Right lobe of liver (tissue), 6 donors: ENCODE measurements around the gene MOB3B. TPM values are rescaled to one million over a fixed set of nuclear protein-coding genes. Genes with fewer than 3 reads are reported as not detected.
A peak's percentile ranks its signal among the peaks of the same experiment; 100 is the strongest.

Experiments
- ATAC-seq, 4 donors: fragments of 200-7000 bp; cut with Tn5 transposase; one replicate each; pipeline ENCODE4 v1.9.1; 2020; ENCODE audit warnings: mild to moderate bottlenecking in 4 of 4, moderate library complexity in 4 of 4
- DNase-seq, 3 donors: peaks; one replicate each; pipeline ENCODE4 v3.0.0-alpha.2; 2020
- H3K27ac ChIP-seq, 3 donors: fragments of 200-600 bp; one replicate each; pipeline ENCODE4 v1.8.0; 2022
- H3K27me3 ChIP-seq, 2 donors: fragments of 200-600 bp; one replicate each; pipeline ENCODE4 v1.8.0; 2022
- H3K36me3 ChIP-seq, 4 donors: fragments of 200-600 bp; sonication (generic) in 1 of 4; one replicate each; pipeline versions ENCODE4 v1.5.1 to v1.8.0; 2017 to 2022; ENCODE audit warnings: control low read depth in 1 of 4
- H3K4me1 ChIP-seq, 4 donors: fragments of 200-600 bp; sonication (generic) in 1 of 4; one replicate each; pipeline versions ENCODE4 v1.5.1 to v1.8.0; 2017 to 2022; ENCODE audit warnings: control low read depth in 1 of 4
- H3K4me3 ChIP-seq, 3 donors: fragments of 200-600 bp; one replicate each; pipeline ENCODE4 v1.8.0; 2022
- H3K9me3 ChIP-seq, 4 donors: fragments of 200-600 bp; sonication (generic) in 1 of 4; one replicate each; pipeline versions ENCODE4 v1.5.1 to v1.8.0; 2017 to 2022; ENCODE audit warnings: control low read depth in 1 of 4
- CTCF ChIP-seq, 4 donors: fragments of 200-600 bp in 3 of 4; fragments of 450-650 bp in 1 of 4; IDR thresholded peaks; one replicate each; pipeline versions ENCODE4 v1.5.1 to v1.8.0; 2016 to 2022; ENCODE audit warnings: antibody characterized with exemption in 4 of 4, mild to moderate bottlenecking in 2 of 4
- POLR2A ChIP-seq: fragments of 450-650 bp; IDR thresholded peaks from one replicate; pipeline ENCODE4 v1.6.1; 2017; ENCODE audit warnings: antibody characterized with exemption, mild to moderate bottlenecking
- WGBS: methylation state at CpG from one replicate; pipeline ENCODE4 v1.1.6; 2018; ENCODE audit warnings: low coverage, low lambda C conversion rate; ENCODE audit not compliant: insufficient coverage; ENCODE audit errors: missing lambda C conversion rate; 5-methylcytosine and 5-hydroxymethylcytosine counted together
- intact Hi-C, 2 donors: fragments of 100-400 bp; cut with DNase I; formaldehyde crosslinking; loops; one replicate each; pipeline versions ENCODE4 v1.11.2 to v1.14.1; 2022
- total RNA-seq, 6 experiments: library from RNA; depleted of rRNA in 2 of 6; stranded (reverse); fragments of >200 nt in 2 of 6; fragmentation: NEBNext Ultra II Directional in 3 of 6; extraction: Animal tissue kit (Norgen Biotek cat#: 25700) in 3 of 6; gene quantifications; one replicate each; pipeline versions ENCODE4 v1.1.0 to v1.2.4, GENCODE V29; 2016 to 2023
- donor health status: DM: no; HTN: yes; CAD: no.
- donor health status: DM: no; HTN: no; CAD: no.
- donor health status: DM: no; HTN: no; CAD: no.
- donor health status: DM: no; HTN: yes; CAD: no.
- donor health status: DM: no; HTN: yes; CAD: no.

Gene MOB3B
- total RNA-seq, 6 experiments from 2014 or later: 1.0 to 2.4 (median 1.7) TPM

- 72% methylated on average over 5 of the region's 6 CpGs for WGBS
- Histone ChIP-seq H3K27ac (no peak overlapping the region), H3K4me3 (no peak overlapping the region), H3K4me1 (peaks cover 0 to 7% (median 2%) of the 10 kb centered on the region in 4 donors), H3K27me3 (no peaks in the 10 kb centered on the region), H3K36me3 (no peaks in the 10 kb centered on the region), H3K9me3 (no peaks in the 10 kb centered on the region)
- DNase-seq (no peak), ATAC-seq (no peak)
- TF ChIP-seq CTCF (IDR thresholded peaks at IDR 0.05): no peak
- intact Hi-C loops: loop anchor here in 1 of 2 donors (10.0 kb wide), 1 partner anchor 53 kb away; no protein-coding TSS in a partner anchor
These were observed 91.8 kb downstream of the MOB3B start for GRCh38 chr9:27437652-27438373.

- TF ChIP-seq POLR2A: no peak
- no peak for TF ChIP-seq CTCF (IDR thresholded peaks at IDR 0.05)
- Histone ChIP-seq H3K9me3 (no peaks in the 10 kb centered on the region), H3K36me3 (no peaks in the 10 kb centered on the region), H3K27me3 (no peaks in the 10 kb centered on the region), H3K4me3 (no peak overlapping the region), H3K27ac (no peak overlapping the region), H3K4me1 (peaks cover 0 to 7% (median 2%) of the 10 kb centered on the region in 4 donors)
- peak in 1 of 3 donors; percentile 75 for DNase-seq
- WGBS: 23% methylated on average over 3 of the region's 3 CpGs
- intact Hi-C loops: loop anchor here in 1 of 2 donors (10.0 kb wide), 1 partner anchor 51 kb away; no protein-coding TSS in a partner anchor
- peak; percentile 98 to 99 (median 98) for ATAC-seq
These were observed 93.4 kb downstream of the MOB3B start for GRCh38 chr9:27436234-27436633.

- Histone ChIP-seq H3K9me3 (no peaks in the 10 kb centered on the region), H3K4me1 (peaks cover 0 to 7% (median 2%) of the 10 kb centered on the region in 4 donors), H3K27me3 (no peaks in the 10 kb centered on the region), H3K4me3 (no peak overlapping the region), H3K27ac (no peak overlapping the region), H3K36me3 (no peaks in the 10 kb centered on the region)
- whole genome bisulfite sequencing: 75% methylated on average over 3 of the region's 3 CpGs
- ATAC-seq (no peak), DNase-seq (no peak)
- intact Hi-C loops: loop anchor here in 1 of 2 donors (10.0 kb wide), 1 partner anchor 49 kb away; no protein-coding TSS in a partner anchor
- TF ChIP-seq CTCF (IDR thresholded peaks at IDR 0.05): no peak
- TF ChIP-seq POLR2A: no peak
These were observed 95.8 kb downstream of the MOB3B start for GRCh38 chr9:27433631-27434325.

- DNase-seq (no peak), ATAC-seq (no peak)
- intact Hi-C loops: loop anchor here in 1 of 2 donors (10.0 kb wide), 1 partner anchor 48 kb away; no protein-coding TSS in a partner anchor
- Histone ChIP-seq H3K27me3 (no peaks in the 10 kb centered on the region), H3K4me1 (peaks cover 0 to 7% (median 2%) of the 10 kb centered on the region in 4 donors), H3K9me3 (no peaks in the 10 kb centered on the region), H3K4me3 (no peak overlapping the region), H3K27ac (no peak overlapping the region), H3K36me3 (no peaks in the 10 kb centered on the region)
- no peak for TF ChIP-seq CTCF (IDR thresholded peaks at IDR 0.05)
- TF ChIP-seq POLR2A: no peak
- WGBS: 61% methylated on average over 3 of the region's 3 CpGs
These were observed 97.3 kb downstream of the MOB3B start for GRCh38 chr9:27432308-27432707.
